ENCODE results near the gene TBC1D7.
"Not testable (repeated sequence)": the region's sequence is repeated elsewhere in the genome, so short reads cannot be mapped to it uniquely, and the experiment has no call there.

Gene TBC1D7

GRCh38 chr6:13355999-13356785 lies 27.9 kb upstream of the TBC1D7 start:
- DNase-seq: no peak

- peak; percentile 38 to 44 for DNase-seq
Observed at GRCh38 chr6:13355043-13355945, 27.0 kb upstream of the TBC1D7 start.

DNA sequence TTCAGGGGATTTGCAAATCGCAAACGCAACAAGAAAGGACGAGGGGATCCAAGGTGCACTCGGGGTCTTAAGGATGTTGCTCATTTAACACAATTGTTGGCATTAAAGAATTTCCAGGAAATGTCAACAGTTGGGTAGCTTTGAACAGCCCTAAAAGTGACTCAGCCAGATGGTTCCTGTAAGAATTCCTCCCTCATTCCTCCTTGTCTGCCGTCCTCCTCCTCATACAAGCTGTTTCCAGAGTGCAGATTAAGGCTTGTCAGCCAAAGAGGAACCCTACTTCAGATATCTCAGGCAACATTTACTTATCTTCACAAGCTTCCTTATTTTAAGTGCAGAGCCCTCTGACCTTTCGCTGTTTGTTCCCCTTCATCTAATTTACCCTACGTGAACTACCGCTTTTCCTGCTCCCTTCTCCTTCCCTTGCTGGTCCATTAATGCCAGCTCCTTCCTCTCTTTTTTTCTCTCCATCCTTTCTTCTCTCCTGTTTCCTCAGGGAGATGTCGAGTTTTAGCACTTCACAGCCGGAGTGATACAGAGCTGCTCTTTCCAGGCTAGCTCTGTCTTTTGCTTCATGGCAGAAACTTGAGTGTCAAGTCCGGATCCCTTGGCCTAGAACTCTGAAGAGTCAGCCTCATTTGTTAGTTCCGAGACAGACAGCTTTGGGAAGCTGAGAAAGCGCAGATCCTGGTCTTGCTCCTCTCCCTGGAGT lies 26.1 kb upstream of the TBC1D7 start:
- peak; percentile 91 to 92 for DNase-seq

- no peak for DNase-seq
Observed at GRCh38 chr6:13352165-13352564, 23.8 kb upstream of the TBC1D7 start.

- DNase-seq: no peak
Observed at GRCh38 chr6:13351271-13351670, 22.9 kb upstream of the TBC1D7 start.

DNA sequence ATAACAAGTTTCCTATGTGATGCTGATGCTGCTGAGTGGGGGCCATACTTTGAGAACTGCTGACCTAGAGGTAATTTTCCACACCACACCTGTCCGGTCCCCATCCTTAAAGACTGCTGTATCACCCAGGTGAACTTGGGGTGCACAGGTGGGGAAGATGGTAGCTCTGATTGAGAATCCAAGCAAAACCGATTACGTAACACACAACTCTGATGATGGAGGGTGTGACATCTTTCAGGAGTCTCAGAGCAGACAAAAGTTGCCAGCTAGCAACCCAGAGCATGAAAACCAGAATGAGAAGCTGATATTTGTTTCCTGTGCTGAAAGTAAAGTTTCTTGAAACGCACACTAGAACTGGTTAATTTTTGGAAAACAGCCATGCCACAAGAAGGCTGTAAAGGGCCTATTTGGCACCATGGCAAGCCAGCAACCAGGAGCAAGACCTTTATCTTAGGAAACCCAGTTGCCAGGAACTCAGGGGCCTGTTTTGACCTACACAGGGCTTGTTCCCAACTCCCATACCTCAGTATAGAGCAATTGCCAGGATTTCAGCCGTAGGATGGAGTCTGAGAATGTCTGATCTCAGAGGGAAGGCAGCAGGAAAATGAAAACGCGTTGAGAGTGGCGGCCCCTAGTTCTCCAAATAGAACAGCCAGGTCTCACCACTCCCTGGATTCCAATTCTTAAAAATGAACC lies 21.6 kb upstream of the TBC1D7 start:
- DNase-seq: no peak

DNA sequence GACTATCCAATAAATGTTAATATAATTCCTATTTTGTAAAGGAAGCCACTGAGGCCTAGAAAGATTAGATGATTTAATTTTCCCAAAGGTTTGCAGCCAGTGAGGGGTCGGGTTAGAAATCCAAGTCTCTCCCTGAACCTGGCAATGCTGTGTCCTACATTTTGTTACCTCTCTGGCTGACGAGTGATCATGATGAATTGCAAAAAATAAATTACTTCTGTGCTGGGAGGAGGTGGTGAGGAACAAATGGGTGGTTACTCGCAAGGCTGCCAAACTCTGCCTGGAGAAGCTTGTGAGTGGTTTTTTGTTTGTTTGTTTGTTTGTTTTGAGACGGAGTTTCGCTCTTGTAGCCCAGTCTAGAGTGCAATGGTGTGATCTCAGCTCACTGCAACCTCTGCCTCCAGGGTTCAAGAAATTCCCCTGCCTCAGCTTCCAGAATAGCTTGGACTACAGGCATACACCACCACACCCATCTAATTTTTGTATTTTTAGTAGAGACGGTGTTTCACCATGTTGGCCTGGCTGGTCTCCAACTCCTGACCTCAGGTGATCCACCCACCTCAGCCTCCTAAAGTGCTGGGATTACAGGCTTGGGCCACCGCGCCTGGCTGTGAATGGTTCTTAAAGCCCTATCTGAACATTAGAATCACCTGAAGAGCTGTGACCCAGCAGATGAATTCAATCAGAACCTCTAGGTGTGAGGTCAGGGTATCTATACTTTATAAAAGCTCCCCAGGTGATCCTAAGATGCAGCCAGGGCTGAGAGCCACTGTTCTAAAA lies 20.2 kb upstream of the TBC1D7 start:
- DNase-seq: no peak

DNA sequence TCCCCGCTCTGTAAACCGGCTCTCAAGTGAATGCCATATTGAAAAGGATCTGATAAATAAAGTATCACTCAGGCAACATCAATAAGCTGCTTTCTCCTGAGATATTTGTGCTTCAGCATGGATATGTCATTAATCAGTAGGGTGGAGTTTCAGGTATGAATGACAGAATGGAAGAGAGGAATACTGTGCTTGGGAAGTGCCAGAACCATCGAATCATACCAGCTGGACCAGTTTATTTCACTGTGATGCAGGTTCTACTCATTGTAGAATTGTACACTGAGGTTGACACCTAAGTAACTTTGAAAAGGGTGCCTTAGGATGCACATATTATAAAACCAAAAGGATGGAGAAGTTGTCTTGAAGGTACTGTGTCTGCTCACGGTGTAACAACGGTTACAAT lies 17.9 kb upstream of the TBC1D7 start:
- no peak for DNase-seq

- DNase-seq: no peak
Observed at GRCh38 chr6:13342414-13343019, 14.2 kb upstream of the TBC1D7 start.

DNA sequence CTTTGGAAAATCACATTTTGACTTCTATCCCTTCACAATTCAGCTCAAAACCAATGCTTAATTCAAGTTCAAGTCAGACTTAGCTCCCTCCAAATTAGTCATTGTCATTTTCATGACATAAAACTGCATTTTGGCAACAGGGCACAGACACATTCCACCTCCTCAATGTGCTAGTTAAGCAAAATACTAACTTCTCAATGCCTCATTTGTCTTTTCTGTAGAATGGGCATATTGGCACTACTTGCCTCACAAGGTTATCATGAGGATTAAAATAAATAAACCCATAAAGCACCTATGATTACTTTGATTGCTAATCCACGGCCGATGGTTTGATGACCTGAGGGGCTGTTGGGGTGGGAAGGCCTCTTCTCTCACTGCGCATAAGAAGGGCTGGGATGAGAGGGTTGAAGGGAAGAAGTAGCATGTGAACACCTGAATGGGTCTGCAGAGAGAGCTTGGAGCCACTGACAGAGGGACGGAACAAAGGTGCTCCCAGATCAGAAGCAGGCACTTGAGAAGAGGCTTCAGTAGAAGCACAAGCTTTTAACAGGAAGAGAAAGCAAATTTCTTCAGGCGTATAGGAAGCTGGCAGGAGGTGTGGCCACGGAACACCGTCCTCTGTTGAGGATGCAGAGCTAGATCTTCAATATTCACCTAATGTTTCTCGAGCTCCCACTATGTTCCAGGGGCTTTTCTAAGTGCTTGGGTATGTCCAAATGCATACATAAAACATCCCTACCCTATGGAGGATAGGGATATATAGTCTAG lies 11.7 kb upstream of the TBC1D7 start:
- no peak for DNase-seq

DNA sequence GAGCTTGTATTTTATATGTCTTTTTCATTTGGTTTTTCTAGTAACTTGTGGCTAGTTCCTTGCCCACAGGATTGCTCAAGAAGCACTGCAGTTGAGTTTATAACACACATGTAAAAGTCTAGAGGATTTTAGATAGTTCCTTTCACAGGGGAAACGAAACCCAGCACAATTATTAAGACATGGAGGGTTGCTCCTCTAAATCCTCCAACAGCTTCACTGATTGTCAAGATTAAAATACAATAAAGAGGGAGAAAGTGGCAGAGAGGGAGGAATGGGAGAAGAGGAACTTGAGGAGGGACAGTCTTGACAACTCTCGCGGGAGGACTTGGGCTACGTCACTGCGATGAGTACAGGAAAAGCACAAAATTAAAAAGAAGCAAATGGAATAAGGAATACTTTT lies 9.7 kb upstream of the TBC1D7 start:
- DNase-seq: peak; percentile 39 to 47

GRCh38 chr6:13336553-13336952 lies 8.2 kb upstream of the TBC1D7 start:
- DNase-seq: peak; percentile 83

DNA sequence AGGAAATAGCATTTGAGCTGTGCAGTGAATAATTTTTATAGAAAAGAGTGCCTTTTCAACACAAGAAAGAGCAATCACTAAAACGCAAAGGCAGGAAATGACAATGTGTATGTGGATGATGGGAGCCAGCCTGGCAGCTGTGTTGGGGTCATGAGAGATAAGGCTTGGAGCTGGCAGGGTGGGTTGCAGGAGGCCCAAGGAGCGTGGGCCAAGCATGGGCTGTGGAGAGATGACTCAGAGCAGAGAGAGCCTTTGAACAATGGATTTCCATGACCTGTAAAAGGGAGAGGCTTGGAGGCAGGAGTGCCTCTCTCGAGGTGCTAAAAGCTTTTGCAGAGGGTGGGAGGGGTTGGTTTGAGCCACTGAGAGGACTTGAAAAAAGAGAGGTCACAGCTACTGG lies 6.6 kb upstream of the TBC1D7 start:
- no peak for DNase-seq

GRCh38 chr6:13332349-13332706 lies 4.0 kb upstream of the TBC1D7 start:
- DNase-seq: no peak

GRCh38 chr6:13331516-13332348 lies 3.4 kb upstream of the TBC1D7 start:
- DNase-seq: peak; percentile 66 to 76

DNA sequence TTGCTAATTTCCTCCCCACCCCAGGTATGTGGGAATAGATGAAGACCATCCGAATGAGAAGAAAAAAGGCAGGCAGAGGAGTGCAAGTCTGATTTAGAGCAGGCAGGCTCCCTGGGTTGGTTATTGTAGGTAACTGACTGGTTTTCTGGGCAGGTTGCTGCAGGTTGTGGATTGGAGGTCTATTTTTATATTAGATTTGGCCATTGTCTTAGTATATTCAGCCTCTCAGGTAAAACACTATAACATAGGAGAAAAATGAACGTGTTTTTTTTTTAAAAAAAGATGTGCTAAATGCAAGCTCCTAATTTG lies 492 bp upstream of the TBC1D7 start:
- DNase-seq: no peak

DNA sequence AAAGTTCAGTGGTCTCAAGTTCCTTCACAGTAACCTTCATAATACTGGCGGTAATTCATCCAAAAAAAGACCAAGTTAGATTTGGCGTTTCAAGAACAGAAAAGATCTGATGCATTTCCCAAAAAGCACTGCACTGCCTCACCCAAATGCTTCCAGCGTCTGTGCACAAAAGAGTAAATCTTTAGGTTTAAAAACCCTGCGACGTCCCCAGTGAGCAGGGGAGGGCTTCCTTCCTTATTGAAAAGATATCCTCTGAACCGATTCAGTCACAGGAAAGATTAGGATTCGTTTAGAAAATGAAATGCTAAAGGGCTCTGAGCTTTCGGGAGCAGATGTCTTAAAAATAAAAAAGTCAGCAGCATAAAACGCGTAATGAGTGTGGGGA lies 654 bp downstream of the TBC1D7 start:
- DNase-seq: peak; percentile 43 to 57

DNA sequence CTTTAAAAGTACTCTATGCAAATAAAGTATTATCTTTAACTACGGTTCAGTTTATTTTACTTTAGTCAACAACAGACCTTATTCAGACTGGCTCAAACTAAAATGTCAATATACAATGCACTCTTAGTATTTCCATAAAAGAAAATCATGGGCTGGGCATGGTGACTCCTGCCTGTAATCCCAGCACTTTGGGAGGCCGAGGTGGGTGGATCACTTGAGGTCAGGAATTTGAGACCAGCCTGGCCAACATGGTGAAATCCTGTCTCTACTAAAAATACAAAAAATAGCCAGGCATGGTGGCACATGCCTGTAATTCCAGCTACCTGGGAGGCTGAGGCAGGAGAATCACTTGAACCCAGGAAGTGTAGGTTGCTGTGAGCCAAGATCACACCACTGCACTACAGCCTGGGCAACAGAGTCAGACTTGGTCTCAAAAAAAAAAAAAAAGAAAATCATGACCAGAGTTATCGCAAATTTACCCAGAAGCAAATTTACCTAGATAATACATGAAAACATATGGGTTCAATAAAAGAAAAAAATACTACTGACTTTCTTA lies 2.2 kb downstream of the TBC1D7 start:
- DNase-seq: not testable (repeated sequence)

- no peak for DNase-seq
Observed at GRCh38 chr6:13319891-13320564, 8.3 kb downstream of the TBC1D7 start.

Measured in Kasumi-1 (cell line).